GM19351 (cell line): Measurements from ENCODE around the gene BSG.
"Not testable (repeated sequence)": the region's sequence is repeated elsewhere in the genome, so short reads cannot be mapped to it uniquely, and the experiment has no call there.

Experiments
- ATAC-seq: cut with Tn5 transposase; IDR thresholded peaks from one replicate; pipeline ENCODE4 v1.9.1; 2021; ENCODE audit warnings: mild to moderate bottlenecking, moderate library complexity; ENCODE audit not compliant: unreplicated experiment

Gene BSG

GRCh38 chr19:585146-585545, 12.8 kb downstream of the BSG start:
- ATAC-seq = not testable (repeated sequence)

- no peak for ATAC-seq
Measured at GRCh38 chr19:585551-586110, 13.2 kb downstream of the BSG start.

- no peak for ATAC-seq
Measured at GRCh38 chr19:588093-588740, 15.8 kb downstream of the BSG start.

GRCh38 chr19:588741-589692, 16.6 kb downstream of the BSG start:
- ATAC-seq = no peak

GRCh38 chr19:589693-590395, 17.4 kb downstream of the BSG start, which contains the start of gene HCN2:
TSS of gene HCN2 (plus strand) at chr19:589881. CDS start at chr19:589946, 65 bp downstream.
- no peak for ATAC-seq

- no peak for ATAC-seq
Measured at GRCh38 chr19:590396-590745, 18.0 kb downstream of the BSG start.

- ATAC-seq = no peak
Measured at GRCh38 chr19:590750-591098, 18.3 kb downstream of the BSG start.

GRCh38 chr19:591099-591958, 18.9 kb downstream of the BSG start:
- ATAC-seq = no peak

- no peak for ATAC-seq
Measured at GRCh38 chr19:592101-592500, 19.7 kb downstream of the BSG start.

- no peak for ATAC-seq
Measured at GRCh38 chr19:593055-593454, 20.7 kb downstream of the BSG start.

- ATAC-seq = no peak
Measured at GRCh38 chr19:593505-593904, 21.1 kb downstream of the BSG start.

- ATAC-seq = no peak
Measured at GRCh38 chr19:594265-594870, 22.0 kb downstream of the BSG start.

GRCh38 chr19:595326-596262, 23.2 kb downstream of the BSG start:
- ATAC-seq = no peak

GRCh38 chr19:596263-596655, 23.9 kb downstream of the BSG start:
- ATAC-seq = no peak

GRCh38 chr19:597406-598315, 25.3 kb downstream of the BSG start:
- ATAC-seq = no peak

GRCh38 chr19:601310-601709, 28.9 kb downstream of the BSG start:
- no peak for ATAC-seq

GRCh38 chr19:601790-602189, 29.4 kb downstream of the BSG start:
- no peak for ATAC-seq
